NOMO-1 treated with dmso at 0.1 percent for 144 hours (cell line): ENCODE results near the gene THBS3.
"Not testable (repeated sequence)": the region's sequence is repeated elsewhere in the genome, so short reads cannot be mapped to it uniquely, and the experiment has no call there.

Experiments used
- DNase-seq: peaks from one replicate; lab custom pipeline; 2025; ENCODE audit not compliant: unreplicated experiment; lab: John Stamatoyannopoulos, UW

Gene THBS3

GRCh38 chr1:155207806-155208540 is at the start of gene THBS3:
Gene THBS3 (minus strand): TSS chr1:155207897. CDS start chr1:155207876, 21 bp downstream.
- no peak for DNase-seq

- no peak for DNase-seq
Measured at GRCh38 chr1:155256058-155256852, 48.6 kb upstream of the THBS3 start.

GRCh38 chr1:155255243-155256007 is 47.7 kb upstream of the THBS3 start, which contains the start of gene ENTREP3:
Gene ENTREP3 (minus strand): TSS chr1:155255483. CDS start chr1:155254877, 606 bp downstream.
- peak; percentile 51 for DNase-seq

GRCh38 chr1:155254714-155255242 is 47.1 kb upstream of the THBS3 start:
- no peak for DNase-seq

GRCh38 chr1:155254228-155254713 is 46.6 kb upstream of the THBS3 start:
- DNase-seq, result no peak

- DNase-seq, result no peak
Measured at GRCh38 chr1:155253797-155254196, 46.1 kb upstream of the THBS3 start.

- DNase-seq, result no peak
Measured at GRCh38 chr1:155253208-155253607, 45.5 kb upstream of the THBS3 start.

GRCh38 chr1:155251566-155251965 is 43.9 kb upstream of the THBS3 start:
- DNase-seq, result no peak

GRCh38 chr1:155250633-155251449 is 43.1 kb upstream of the THBS3 start:
- DNase-seq, result peak; percentile 89

GRCh38 chr1:155250246-155250632 is 42.5 kb upstream of the THBS3 start:
- DNase-seq, result no peak

GRCh38 chr1:155247667-155248553 is 40.2 kb upstream of the THBS3 start:
- no peak for DNase-seq

GRCh38 chr1:155246796-155247195 is 39.1 kb upstream of the THBS3 start:
- DNase-seq, result not testable (repeated sequence)

- DNase-seq, result no peak
Measured at GRCh38 chr1:155245163-155245524, 37.4 kb upstream of the THBS3 start.

GRCh38 chr1:155244368-155245162 is 36.9 kb upstream of the THBS3 start:
- peak; percentile 96 for DNase-seq

- DNase-seq, result no peak
Measured at GRCh38 chr1:155242805-155243358, 35.2 kb upstream of the THBS3 start.

GRCh38 chr1:155241841-155242264 is 34.2 kb upstream of the THBS3 start:
- DNase-seq, result peak; percentile 76

GRCh38 chr1:155241069-155241679 is 33.5 kb upstream of the THBS3 start:
- DNase-seq, result peak; percentile 51

- no peak for DNase-seq
Measured at GRCh38 chr1:155236451-155236850, 28.8 kb upstream of the THBS3 start.
